Measurements from ENCODE around the gene GNA12. TPM values are rescaled to one million over a fixed set of nuclear protein-coding genes. Genes with fewer than 3 reads are reported as not detected.
"Not testable (repeated sequence)": the region's sequence is repeated elsewhere in the genome, so short reads cannot be mapped to it uniquely, and the experiment has no call there.

Gene GNA12
- total RNA-seq, 1 experiment from 2014 or later, result 23.3 TPM

- Histone ChIP-seq H3K4me3 (ENCODE audit: insufficient read depth, low read depth, low read length) (no peak overlapping the region), H3K36me3 (replicated peaks; ENCODE audit: control insufficient read depth, insufficient read depth, low read length) (peaks cover 18% of the 10 kb centered on the region), H3K27me3 (ENCODE audit: control insufficient read depth, insufficient read depth, low read length) (no peaks in the 10 kb centered on the region)
- DNase-seq, result peak; percentile 42
These were observed 114.0 kb downstream of the GNA12 start for GRCh38 chr7:2729893-2730716.

GRCh38 chr7:2729031-2729892 is 114.8 kb downstream of the GNA12 start:
- H3K36me3 ChIP-seq (replicated peaks; ENCODE audit: control insufficient read depth, insufficient read depth, low read length), result peaks cover 18% of the 10 kb centered on the region
- peak; percentile 46 for DNase-seq
- no peaks in the 10 kb centered on the region for H3K27me3 ChIP-seq (ENCODE audit: control insufficient read depth, insufficient read depth, low read length)
- no peak overlapping the region for H3K4me3 ChIP-seq (ENCODE audit: insufficient read depth, low read depth, low read length)

- H3K4me3 ChIP-seq (ENCODE audit: insufficient read depth, low read depth, low read length), result no peak overlapping the region
- H3K36me3 ChIP-seq (replicated peaks; ENCODE audit: control insufficient read depth, insufficient read depth, low read length), result peaks cover 18% of the 10 kb centered on the region
- no peaks in the 10 kb centered on the region for H3K27me3 ChIP-seq (ENCODE audit: control insufficient read depth, insufficient read depth, low read length)
- DNase-seq, result no peak
These were observed 115.6 kb downstream of the GNA12 start for GRCh38 chr7:2728316-2729030.

GRCh38 chr7:2727206-2727605 is 116.9 kb downstream of the GNA12 start:
- H3K27me3 ChIP-seq (ENCODE audit: control insufficient read depth, insufficient read depth, low read length); H3K4me3 ChIP-seq (ENCODE audit: insufficient read depth, low read depth, low read length); DNase-seq: not testable (repeated sequence)
- peaks cover 19% of the 10 kb centered on the region for H3K36me3 ChIP-seq (replicated peaks; ENCODE audit: control insufficient read depth, insufficient read depth, low read length)

GRCh38 chr7:2726316-2727018 is 117.6 kb downstream of the GNA12 start:
- Histone ChIP-seq H3K27me3 (ENCODE audit: control insufficient read depth, insufficient read depth, low read length) (no peaks in the 10 kb centered on the region), H3K4me3 (ENCODE audit: insufficient read depth, low read depth, low read length) (no peak overlapping the region), H3K36me3 (replicated peaks; ENCODE audit: control insufficient read depth, insufficient read depth, low read length) (peaks cover 19% of the 10 kb centered on the region)
- DNase-seq, result peak; percentile 28

- DNase-seq, result peak; percentile 57
- H3K4me3 ChIP-seq (ENCODE audit: insufficient read depth, low read depth, low read length), result no peak overlapping the region
- H3K27me3 ChIP-seq (ENCODE audit: control insufficient read depth, insufficient read depth, low read length), result no peaks in the 10 kb centered on the region
- H3K36me3 ChIP-seq (replicated peaks; ENCODE audit: control insufficient read depth, insufficient read depth, low read length), result peaks cover 10% of the 10 kb centered on the region
These were observed 118.7 kb downstream of the GNA12 start for GRCh38 chr7:2725178-2726105.

- Histone ChIP-seq H3K27me3 (ENCODE audit: control insufficient read depth, insufficient read depth, low read length) (no peaks in the 10 kb centered on the region), H3K4me3 (ENCODE audit: insufficient read depth, low read depth, low read length) (no peak overlapping the region), H3K36me3 (replicated peaks; ENCODE audit: control insufficient read depth, insufficient read depth, low read length) (peaks cover 10% of the 10 kb centered on the region)
- peak; percentile 47 for DNase-seq
These were observed 119.5 kb downstream of the GNA12 start for GRCh38 chr7:2724453-2725177.

GRCh38 chr7:2724036-2724435 is 120.1 kb downstream of the GNA12 start:
- DNase-seq; H3K36me3 ChIP-seq (replicated peaks; ENCODE audit: control insufficient read depth, insufficient read depth, low read length); H3K4me3 ChIP-seq (ENCODE audit: insufficient read depth, low read depth, low read length); H3K27me3 ChIP-seq (ENCODE audit: control insufficient read depth, insufficient read depth, low read length): not testable (repeated sequence)

- DNase-seq, result peak; percentile 53
- no peak overlapping the region for H3K4me3 ChIP-seq (ENCODE audit: insufficient read depth, low read depth, low read length)
- no peaks in the 10 kb centered on the region for H3K27me3 ChIP-seq (ENCODE audit: control insufficient read depth, insufficient read depth, low read length)
- peaks cover 8% of the 10 kb centered on the region for H3K36me3 ChIP-seq (replicated peaks; ENCODE audit: control insufficient read depth, insufficient read depth, low read length)
These were observed 120.8 kb downstream of the GNA12 start for GRCh38 chr7:2723138-2723850.

GRCh38 chr7:2722591-2722990 is 121.5 kb downstream of the GNA12 start:
- no peaks in the 10 kb centered on the region for H3K27me3 ChIP-seq (ENCODE audit: control insufficient read depth, insufficient read depth, low read length)
- no peak overlapping the region for H3K4me3 ChIP-seq (ENCODE audit: insufficient read depth, low read depth, low read length)
- no peak for DNase-seq
- H3K36me3 ChIP-seq (replicated peaks; ENCODE audit: control insufficient read depth, insufficient read depth, low read length), result peaks cover 9% of the 10 kb centered on the region

- peaks cover 9% of the 10 kb centered on the region for H3K36me3 ChIP-seq (replicated peaks; ENCODE audit: control insufficient read depth, insufficient read depth, low read length)
- DNase-seq, result peak; percentile 41
- no peaks in the 10 kb centered on the region for H3K27me3 ChIP-seq (ENCODE audit: control insufficient read depth, insufficient read depth, low read length)
- no peak overlapping the region for H3K4me3 ChIP-seq (ENCODE audit: insufficient read depth, low read depth, low read length)
These were observed 122.3 kb downstream of the GNA12 start for GRCh38 chr7:2721842-2722241.

- Histone ChIP-seq H3K4me3 (ENCODE audit: insufficient read depth, low read depth, low read length) (no peak overlapping the region), H3K36me3 (replicated peaks; ENCODE audit: control insufficient read depth, insufficient read depth, low read length) (peaks cover 2% of the 10 kb centered on the region), H3K27me3 (ENCODE audit: control insufficient read depth, insufficient read depth, low read length) (no peaks in the 10 kb centered on the region)
- peak; percentile 45 for DNase-seq
These were observed 124.1 kb downstream of the GNA12 start for GRCh38 chr7:2720024-2720423.
